NB4 (cell line): ENCODE results near the gene RABL6.
"Not testable (repeated sequence)": the region's sequence is repeated elsewhere in the genome, so short reads cannot be mapped to it uniquely, and the experiment has no call there.

Experiments
- DNase-seq: peaks from one replicate; pipeline ENCODE4 v3.0.0; 2010; ENCODE audit warnings: low read depth
- H3K4me3 ChIP-seq: one replicate; pipeline ENCODE4 v1.5.1; 2011; ENCODE audit warnings: mild to moderate bottlenecking, low read depth, low read length, moderate library complexity
- CTCF ChIP-seq: IDR thresholded peaks from one replicate; pipeline ENCODE4 v1.5.1; 2012; ENCODE audit warnings: low read depth, low read length
- MAX ChIP-seq: IDR thresholded peaks from 2 replicates; pipeline ENCODE4 v1.6.1; 2011; ENCODE audit warnings: low read depth, low read length
- MYC ChIP-seq: IDR thresholded peaks from 2 replicates; pipeline ENCODE4 v1.6.1; 2011; ENCODE audit warnings: low read depth, low read length
- POLR2A ChIP-seq: IDR thresholded peaks from 2 replicates; pipeline ENCODE4 v1.6.1; 2011; ENCODE audit warnings: mild to moderate bottlenecking; ENCODE audit not compliant: insufficient read length; ENCODE audit errors: extremely low read depth

RABL6 gene

GRCh38 chr9:136784249-136784996 is 23.3 kb upstream of the RABL6 start:
- H3K4me3 ChIP-seq = no peak overlapping the region
- no peak for TF ChIP-seq CTCF
- DNase-seq = peak; percentile 49

- TF ChIP-seq CTCF (no peak), MYC (no peak), MAX (no peak), POLR2A (no peak)
- no peak for DNase-seq
- no peak overlapping the region for H3K4me3 ChIP-seq
Measured at GRCh38 chr9:136784997-136785361, 22.8 kb upstream of the RABL6 start.

- not testable (repeated sequence) for DNase-seq
Measured at GRCh38 chr9:136785565-136786355, 22.0 kb upstream of the RABL6 start.

GRCh38 chr9:136786451-136786850 is 21.3 kb upstream of the RABL6 start:
- TF ChIP-seq POLR2A (no peak), MAX (no peak)
- no peak overlapping the region for H3K4me3 ChIP-seq
- DNase-seq = no peak

More at GRCh38 chr9:136785565-136786355, 22.0 kb upstream of the RABL6 start:
- H3K4me3 ChIP-seq = not testable (repeated sequence)

- not testable (repeated sequence) for DNase-seq, H3K4me3 ChIP-seq
Measured at GRCh38 chr9:136786983-136787382, 20.8 kb upstream of the RABL6 start.

- TF ChIP-seq CTCF = peak; percentile 62
- TF ChIP-seq MYC = no peak
- DNase-seq = peak; percentile 82
- H3K4me3 ChIP-seq = peak overlapping the region; percentile 36
Measured at GRCh38 chr9:136787690-136788400, 19.9 kb upstream of the RABL6 start.

- not testable (repeated sequence) for DNase-seq, H3K4me3 ChIP-seq
Measured at GRCh38 chr9:136788644-136789522, 18.9 kb upstream of the RABL6 start.

- no peak for TF ChIP-seq POLR2A
- TF ChIP-seq MYC = no peak
- TF ChIP-seq CTCF = no peak
- TF ChIP-seq MAX = no peak
- no peak for DNase-seq
Measured at GRCh38 chr9:136789523-136789937, 18.2 kb upstream of the RABL6 start.

More at GRCh38 chr9:136789523-136789937, 18.2 kb upstream of the RABL6 start:
- no peak overlapping the region for H3K4me3 ChIP-seq
